HS-5 (cell line): ENCODE measurements around the gene INPP5K.

Experiments used
- DNase-seq: peaks from one replicate; pipeline ENCODE4 v3.0.0-alpha.2; 2012; ENCODE audit warnings: low read depth

The INPP5K gene

GRCh38 chr17:1505586-1505985, 10.8 kb downstream of the INPP5K start:
- DNase-seq = no peak

- no peak for DNase-seq
Observed at GRCh38 chr17:1504866-1505265, 11.5 kb downstream of the INPP5K start.

- DNase-seq = no peak
Observed at GRCh38 chr17:1503699-1504098, 12.7 kb downstream of the INPP5K start.

DNA sequence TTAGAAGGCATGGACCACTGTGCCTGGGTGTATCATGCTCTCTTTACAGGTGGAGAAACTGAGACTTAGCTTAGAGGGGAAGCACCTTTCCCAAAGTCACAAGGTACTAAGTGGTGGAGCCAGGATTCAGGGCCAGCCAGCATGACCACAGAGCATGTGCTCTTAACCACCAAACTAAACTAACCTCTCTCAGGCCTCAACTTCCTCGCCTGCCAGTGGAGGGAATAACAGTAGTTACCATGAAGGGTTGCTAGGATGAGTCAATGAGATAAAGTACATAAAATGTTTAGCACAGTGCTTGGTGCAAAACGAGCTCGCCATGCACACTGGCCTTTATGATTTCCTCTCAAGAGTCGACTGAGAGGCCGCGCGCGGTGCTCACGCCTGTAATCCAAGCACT, 17.5 kb downstream of the INPP5K start:
- no peak for DNase-seq

DNA sequence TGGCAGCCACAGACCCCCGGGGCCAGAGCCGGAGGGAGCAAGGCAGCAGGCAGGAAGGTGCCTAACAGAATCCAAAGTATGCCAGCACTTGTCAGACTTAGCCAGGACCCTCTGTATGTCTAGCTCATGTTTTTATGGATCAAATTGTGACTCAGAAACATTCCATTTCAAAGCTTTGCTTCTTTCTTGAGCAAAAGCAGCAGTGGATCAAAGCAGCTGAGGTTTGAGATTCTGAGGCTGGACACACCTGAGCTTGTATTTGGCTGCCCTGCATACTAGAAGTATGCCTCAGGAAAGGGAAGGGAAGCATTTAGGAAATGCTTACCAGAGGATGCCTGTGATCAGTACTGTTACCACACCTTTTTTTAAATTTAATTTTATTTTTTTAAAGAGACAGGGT, 18.2 kb downstream of the INPP5K start:
- DNase-seq = no peak

DNA sequence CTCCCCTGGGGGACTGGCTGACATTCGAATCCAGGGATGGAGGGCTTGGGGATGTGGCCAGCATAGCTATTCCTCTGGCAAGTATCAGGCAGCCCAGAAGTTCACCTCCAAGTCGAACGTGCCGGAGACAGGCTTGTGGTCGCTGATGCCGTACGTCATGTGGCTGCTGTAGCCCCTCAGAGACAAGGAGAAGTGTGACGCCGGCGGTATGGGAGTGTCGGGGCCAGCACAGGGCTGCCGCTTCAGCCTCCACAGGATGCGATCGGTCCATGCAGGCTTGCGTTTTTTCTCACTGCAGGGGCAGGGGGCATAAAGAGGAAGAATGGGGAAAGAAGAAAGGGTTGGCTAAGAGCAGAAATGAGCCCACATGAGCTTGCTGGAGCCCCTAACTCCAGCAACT, 18.6 kb downstream of the INPP5K start:
- no peak for DNase-seq

DNA sequence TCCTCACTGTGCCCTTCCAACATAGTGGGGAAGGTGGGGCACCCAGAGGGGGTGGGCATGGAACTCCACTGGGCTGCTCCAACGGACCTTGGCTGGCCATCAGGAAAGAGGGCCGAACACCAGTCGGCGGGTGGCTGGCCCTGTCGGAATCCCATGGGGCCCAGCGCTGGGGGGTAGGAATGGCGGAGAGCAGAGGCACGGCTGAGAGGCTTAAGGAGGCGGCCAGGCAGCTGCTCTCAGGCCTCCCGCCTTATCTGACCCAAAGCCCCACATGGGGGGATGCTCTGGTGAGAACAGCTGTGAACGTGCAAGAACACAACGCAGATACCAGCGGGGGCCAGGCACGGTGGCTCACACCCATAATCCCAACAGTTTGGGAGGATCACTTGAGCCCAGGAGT, 19.5 kb downstream of the INPP5K start:
- DNase-seq = no peak

- no peak for DNase-seq
Observed at GRCh38 chr17:1495265-1495989, 21.0 kb downstream of the INPP5K start.

DNA sequence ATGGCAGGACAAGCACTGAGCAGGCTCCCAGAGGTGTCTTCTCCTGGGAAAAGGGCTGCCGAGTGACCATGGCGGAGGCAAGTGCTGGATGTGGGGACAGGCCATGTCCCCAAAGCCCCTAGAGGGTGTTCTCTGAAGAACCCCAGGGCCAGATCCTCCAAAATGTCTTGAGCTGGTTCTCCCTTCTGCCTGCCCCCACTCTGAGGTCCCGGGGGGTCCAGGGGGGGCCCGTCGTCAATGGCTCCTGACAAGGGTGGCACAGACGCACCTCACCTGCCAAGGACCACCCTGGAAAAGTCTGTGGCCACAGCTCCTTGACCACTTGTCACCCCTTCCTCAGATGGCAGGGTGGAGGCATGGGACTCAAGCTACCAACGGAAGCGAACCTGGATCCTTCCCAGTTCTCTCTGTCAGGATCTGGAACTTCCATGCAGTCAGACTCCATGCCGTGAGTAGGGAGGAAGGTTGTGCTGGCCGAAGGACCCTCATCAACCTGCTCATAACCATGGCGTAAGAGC, 21.6 kb downstream of the INPP5K start:
- no peak for DNase-seq

GRCh38 chr17:1494203-1494602, 22.2 kb downstream of the INPP5K start:
- no peak for DNase-seq

- DNase-seq = no peak
Observed at GRCh38 chr17:1493291-1493980, 23.0 kb downstream of the INPP5K start.

GRCh38 chr17:1492249-1493206, 23.9 kb downstream of the INPP5K start, which contains the start of gene MYO1C:
MYO1C (minus strand) TSS chr17:1492686; CDS start chr17:1492487, 199 bp downstream.
- no peak for DNase-seq

- no peak for DNase-seq
Observed at GRCh38 chr17:1491443-1492248, 24.8 kb downstream of the INPP5K start.

GRCh38 chr17:1490643-1491442, 25.6 kb downstream of the INPP5K start:
- no peak for DNase-seq

DNA sequence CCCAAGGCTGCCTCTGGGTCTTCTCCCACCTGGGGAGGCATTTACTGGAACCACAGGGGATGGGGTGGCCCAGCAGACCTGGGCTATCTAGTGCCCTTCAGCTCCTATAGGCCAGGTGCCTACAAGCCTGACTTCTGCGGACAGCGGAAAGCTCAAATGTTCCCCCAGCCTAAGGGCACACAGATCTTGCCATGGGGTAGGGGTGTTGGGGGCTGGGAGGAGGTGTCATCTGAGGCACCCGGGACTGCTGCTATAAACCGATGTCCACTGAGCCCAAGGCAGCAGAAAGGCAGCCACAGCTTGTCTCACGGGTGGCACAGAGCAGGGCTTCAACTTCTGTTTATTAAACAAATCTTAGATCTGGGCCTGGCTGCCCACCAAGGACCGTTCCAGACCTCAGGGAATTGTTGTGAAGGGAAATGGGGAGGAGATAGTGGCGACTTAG, 27.6 kb downstream of the INPP5K start:
- DNase-seq = no peak

- no peak for DNase-seq
Observed at GRCh38 chr17:1487939-1488825, 28.2 kb downstream of the INPP5K start.

DNA sequence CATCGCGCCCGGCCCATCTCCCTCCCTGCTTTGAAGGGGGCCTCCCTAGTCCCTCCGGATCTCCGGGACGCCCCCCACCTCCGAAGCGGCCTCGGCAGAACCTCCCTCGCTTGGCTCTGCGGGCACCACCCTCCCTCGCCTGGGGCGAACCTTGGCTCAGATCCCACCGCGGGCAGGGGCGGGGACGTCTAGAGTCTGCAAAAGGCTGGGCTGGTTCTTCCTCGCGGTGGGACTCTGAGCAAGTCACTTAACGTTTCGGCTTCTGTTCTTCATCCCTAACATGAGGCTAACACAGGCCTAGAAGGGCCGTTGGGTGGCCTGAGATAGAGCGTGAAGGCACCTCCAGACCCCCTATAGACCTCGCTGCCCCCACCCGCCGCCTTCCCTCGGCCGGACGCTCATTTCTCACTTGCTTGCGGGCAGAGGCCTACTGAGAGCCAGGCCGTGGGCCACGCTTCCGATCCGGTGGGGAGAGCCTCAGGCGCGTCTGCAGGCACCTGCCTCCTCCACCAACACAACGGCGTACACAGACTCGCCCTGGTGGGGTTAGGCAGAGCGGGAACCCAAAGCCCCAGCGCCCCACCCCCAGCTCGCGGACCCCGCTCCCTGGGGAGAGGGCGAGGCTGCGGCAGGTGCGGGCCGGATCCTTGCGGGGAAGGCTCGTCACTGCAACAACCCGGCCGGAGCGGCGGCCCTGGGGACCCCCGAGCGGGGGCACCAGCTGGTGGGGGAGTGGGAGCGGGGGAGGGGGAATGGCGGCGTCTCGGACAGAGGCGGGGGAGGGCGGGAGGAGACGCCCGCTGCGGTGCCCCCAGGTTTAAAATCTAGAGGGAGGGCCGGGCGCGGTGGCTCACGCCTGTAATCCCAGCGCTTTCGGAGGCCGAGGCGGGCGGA, 29.4 kb downstream of the INPP5K start:
- DNase-seq = no peak
